NCI-H82 treated with DMSO at 0.1 percent for 48 hours (cell line): ENCODE results near the gene CACNA1I.

Experiments
- DNase-seq: peaks from one replicate; lab custom pipeline; 2025; ENCODE audit not compliant: unreplicated experiment; lab: John Stamatoyannopoulos, UW

CACNA1I gene

GRCh38 chr22:39646398-39647063 lies 76.0 kb downstream of the CACNA1I start:
- no peak for DNase-seq

GRCh38 chr22:39647836-39648629 lies 77.5 kb downstream of the CACNA1I start:
- DNase-seq = no peak

- no peak for DNase-seq
These were observed 78.0 kb downstream of the CACNA1I start for GRCh38 chr22:39648630-39648950.

- DNase-seq = no peak
These were observed 79.0 kb downstream of the CACNA1I start for GRCh38 chr22:39649500-39650089.

GRCh38 chr22:39651053-39651996 lies 80.8 kb downstream of the CACNA1I start:
- DNase-seq = no peak

- no peak for DNase-seq
These were observed 82.6 kb downstream of the CACNA1I start for GRCh38 chr22:39652990-39653786.

GRCh38 chr22:39653787-39654077 lies 83.2 kb downstream of the CACNA1I start:
- DNase-seq = no peak

- DNase-seq = no peak
These were observed 83.8 kb downstream of the CACNA1I start for GRCh38 chr22:39654131-39654926.

- no peak for DNase-seq
These were observed 84.5 kb downstream of the CACNA1I start for GRCh38 chr22:39655004-39655579.

GRCh38 chr22:39655831-39656230 lies 85.3 kb downstream of the CACNA1I start:
- DNase-seq = no peak

GRCh38 chr22:39656495-39657490 lies 86.2 kb downstream of the CACNA1I start:
- no peak for DNase-seq

GRCh38 chr22:39658367-39658766 lies 87.8 kb downstream of the CACNA1I start:
- DNase-seq = no peak

GRCh38 chr22:39658806-39659463 lies 88.4 kb downstream of the CACNA1I start:
- DNase-seq = no peak

GRCh38 chr22:39661501-39661841 lies 90.9 kb downstream of the CACNA1I start:
- DNase-seq = no peak

- DNase-seq = no peak
These were observed 91.5 kb downstream of the CACNA1I start for GRCh38 chr22:39661842-39662685.

- no peak for DNase-seq
These were observed 92.1 kb downstream of the CACNA1I start for GRCh38 chr22:39662686-39663052.

- DNase-seq = no peak
These were observed 93.2 kb downstream of the CACNA1I start for GRCh38 chr22:39663751-39664150.
